Muscle of leg (tissue), 16 donors: ENCODE data around the gene C20orf144. TPM values are rescaled to one million over a fixed set of nuclear protein-coding genes. Genes with fewer than 3 reads are reported as not detected.

Source experiments
- DNase-seq: peaks from one replicate; pipeline ENCODE4 v3.0.0; 2013
- H3K27ac ChIP-seq: one replicate; pipeline ENCODE4 v1.5.1; 2013; ENCODE audit warnings: mild to moderate bottlenecking, low read length, control low read depth
- H3K27me3 ChIP-seq: one replicate; pipeline ENCODE4 v1.6.1; 2013; ENCODE audit warnings: low read length; ENCODE audit not compliant: control insufficient read depth, insufficient read depth
- H3K36me3 ChIP-seq: one replicate; pipeline ENCODE4 v1.6.1; 2013; ENCODE audit warnings: low read length; ENCODE audit not compliant: control insufficient read depth, insufficient read depth
- H3K4me1 ChIP-seq: one replicate; pipeline ENCODE4 v1.6.1; 2013; ENCODE audit warnings: low read length; ENCODE audit not compliant: control insufficient read depth, insufficient read depth
- H3K4me3 ChIP-seq: one replicate; pipeline ENCODE4 v1.5.1; 2013; ENCODE audit warnings: low read length, control low read depth
- H3K9me3 ChIP-seq: replicated peaks from 2 replicates; pipeline ENCODE4 v1.6.1; 2013; ENCODE audit warnings: low read depth, low read length; ENCODE audit not compliant: control insufficient read depth
- WGBS: methylation state at CpG from one replicate; pipeline ENCODE4 v1.1.5; 2013; ENCODE audit warnings: missing lambda C conversion rate; ENCODE audit not compliant: insufficient coverage; 5-methylcytosine and 5-hydroxymethylcytosine counted together
- long read RNA-seq, 11 donors: transcript quantifications; one replicate each; lab custom pipeline, GENCODE V29; 2026
- polyA plus RNA-seq, 8 donors: library from polyadenylated mRNA; unstranded; fragments of 120-200 nt; gene quantifications; one replicate each; pipeline versions ENCODE4 v1.2.1 to v1.2.3, GENCODE V29; 2013; ENCODE audit warnings: inconsistent platforms in 1 of 8, low replicate concordance in 1 of 8; ENCODE audit not compliant: insufficient read length in 8 of 8, insufficient read depth in 1 of 8
- total RNA-seq: library from RNA; stranded (reverse); fragments of 120-200 nt; gene quantifications from one replicate; pipeline ENCODE4 v1.2.4, GENCODE V29; 2013

C20orf144 gene
- total RNA-seq (0.04 TPM), polyA plus RNA-seq (under 1 TPM; 0.10 to 0.32 (median 0.17) TPM)
- long read RNA-seq, donor 1, result 0 reads
- long read RNA-seq, donor 2, result 0 reads
- long read RNA-seq, donor 3, partial matches to known transcripts, result 0 of 1 reads
- long read RNA-seq, donor 3, other reads (novel, unspliced or antisense), result 0 of 1 reads
- long read RNA-seq, donor 4, partial matches to known transcripts, result 0 of 1 reads
- long read RNA-seq, donor 4, other reads (novel, unspliced or antisense), result 0 of 1 reads
- long read RNA-seq, donor 5, partial matches to known transcripts, result 6 of 6 reads
- long read RNA-seq, donor 5, other reads (novel, unspliced or antisense), result 0 of 6 reads
- long read RNA-seq, donor 6, result 0 reads
- long read RNA-seq, donor 7, partial matches to known transcripts, result 0 of 3 reads
- long read RNA-seq, donor 7, other reads (novel, unspliced or antisense), result 0 of 3 reads
- long read RNA-seq, donor 8, result 0 reads
- long read RNA-seq, donor 9, result 0 reads
- long read RNA-seq, donor 10, result 0 reads
- long read RNA-seq, donor 11, result 0 reads

GRCh38 chr20:33662172-33662571 is at the start of gene C20orf144:
TSS of gene C20orf144 (plus strand) at chr20:33662327. CDS start at chr20:33662346, 19 bp downstream.
- Histone ChIP-seq H3K36me3 (peaks cover 30% of the 10 kb centered on the region), H3K9me3 (no peaks in the 10 kb centered on the region), H3K27ac (peak within 1 kb of the TSS; percentile 84), H3K4me3 (peak within 1 kb of the TSS; percentile 85), H3K27me3 (no peaks in the 10 kb centered on the region), H3K4me1 (peaks cover 25% of the 10 kb centered on the region)
- WGBS, result 95% methylated on average over 8 of the region's 10 CpGs
- peak; percentile 10 for DNase-seq

GRCh38 chr20:33621717-33622400 is 40.3 kb upstream of the C20orf144 start:
- DNase-seq, result peak; percentile 18
- H3K27ac ChIP-seq, result peak overlapping the region; percentile 57
- no peaks in the 10 kb centered on the region for H3K4me1 ChIP-seq
- 100% methylated on average over 2 of the region's 4 CpGs for WGBS
- H3K4me3 ChIP-seq, result no peak overlapping the region
- H3K27me3 ChIP-seq, result no peaks in the 10 kb centered on the region
- peaks cover 32% of the 10 kb centered on the region for H3K36me3 ChIP-seq
- no peaks in the 10 kb centered on the region for H3K9me3 ChIP-seq

DNA sequence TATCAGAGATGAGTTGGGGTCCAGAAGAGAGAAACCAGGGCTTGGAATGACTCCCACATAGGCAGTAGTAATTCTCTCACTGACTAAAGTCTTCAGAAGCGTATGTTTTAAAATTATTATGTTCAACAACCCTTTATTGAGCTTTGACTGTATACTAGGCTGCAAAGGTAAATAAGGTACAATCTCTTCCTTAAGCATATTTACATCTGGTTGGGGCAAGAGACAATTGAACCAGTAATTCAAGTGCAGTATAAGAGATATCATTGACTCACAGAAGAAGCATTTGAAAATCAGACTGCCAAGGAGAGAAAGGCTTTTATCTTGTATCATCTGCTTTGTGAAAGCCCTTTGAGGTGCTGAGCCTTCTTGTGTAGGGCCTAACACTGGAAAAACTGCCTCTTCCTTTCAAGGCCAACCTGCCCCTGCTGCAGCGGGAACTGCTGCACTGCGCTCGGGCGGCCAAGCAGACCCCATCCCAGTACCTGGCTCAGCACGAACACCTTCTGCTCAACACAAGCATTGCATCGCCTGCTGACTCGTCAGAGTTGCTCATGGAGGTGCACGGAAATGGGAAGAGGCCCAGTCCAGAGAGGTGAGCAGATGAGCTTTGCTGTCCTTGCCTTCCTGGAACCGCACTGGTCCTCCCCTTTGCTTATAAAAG is 39.3 kb upstream of the C20orf144 start:
- Histone ChIP-seq H3K9me3 (no peaks in the 10 kb centered on the region), H3K27ac (no peak overlapping the region), H3K4me1 (no peaks in the 10 kb centered on the region), H3K36me3 (peaks cover 38% of the 10 kb centered on the region), H3K4me3 (no peak overlapping the region), H3K27me3 (no peaks in the 10 kb centered on the region)
- 89% methylated on average over 6 of the region's 10 CpGs for WGBS
- no peak for DNase-seq

- 83% methylated on average over 1 of the region's 3 CpGs for WGBS
- no peak for DNase-seq
Measured at GRCh38 chr20:33624399-33624798, 37.7 kb upstream of the C20orf144 start.

DNA sequence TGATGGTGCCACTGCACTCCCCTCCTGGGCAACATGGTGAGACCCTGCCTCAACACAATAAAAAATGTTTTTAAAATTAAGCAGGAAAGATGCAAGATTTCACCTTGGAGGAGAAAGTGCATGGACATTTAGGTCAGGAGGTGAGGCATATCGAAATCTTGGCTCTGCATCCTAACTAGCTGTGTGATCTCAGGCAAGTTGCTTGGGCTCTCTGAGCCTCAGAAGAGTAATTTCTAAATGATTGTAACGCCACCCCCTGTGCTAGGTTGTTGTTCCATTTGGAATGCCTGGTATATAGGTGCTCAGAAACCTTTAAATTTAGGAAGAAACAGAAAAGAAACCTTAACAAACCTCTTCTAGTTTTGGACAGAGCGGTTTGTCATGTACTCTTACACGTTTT is 35.9 kb upstream of the C20orf144 start:
- Histone ChIP-seq H3K4me3 (no peak overlapping the region), H3K27ac (no peak overlapping the region), H3K36me3 (peaks cover 54% of the 10 kb centered on the region), H3K4me1 (no peaks in the 10 kb centered on the region), H3K27me3 (no peaks in the 10 kb centered on the region), H3K9me3 (no peaks in the 10 kb centered on the region)
- no peak for DNase-seq
- WGBS, result no CpG with 5 or more reads among the region's 4 CpGs

More at GRCh38 chr20:33624399-33624798, 37.7 kb upstream of the C20orf144 start:
- Histone ChIP-seq H3K27me3 (no peaks in the 10 kb centered on the region), H3K4me1 (no peaks in the 10 kb centered on the region), H3K27ac (no peak overlapping the region), H3K4me3 (no peak overlapping the region), H3K9me3 (no peaks in the 10 kb centered on the region), H3K36me3 (peaks cover 44% of the 10 kb centered on the region)

GRCh38 chr20:33627577-33628216 is 34.4 kb upstream of the C20orf144 start:
- Histone ChIP-seq H3K27me3 (no peaks in the 10 kb centered on the region), H3K9me3 (no peaks in the 10 kb centered on the region), H3K4me1 (no peaks in the 10 kb centered on the region), H3K36me3 (peaks cover 64% of the 10 kb centered on the region), H3K27ac (no peak overlapping the region), H3K4me3 (no peak overlapping the region)
- no peak for DNase-seq
- no CpG with 5 or more reads among the region's 4 CpGs for WGBS

- DNase-seq, result no peak
- no peaks in the 10 kb centered on the region for H3K4me1 ChIP-seq
- WGBS, result 95% methylated on average over 8 of the region's 10 CpGs
- no peaks in the 10 kb centered on the region for H3K27me3 ChIP-seq
- H3K36me3 ChIP-seq, result peaks cover 65% of the 10 kb centered on the region
- H3K27ac ChIP-seq, result no peak overlapping the region
- no peaks in the 10 kb centered on the region for H3K9me3 ChIP-seq
- no peak overlapping the region for H3K4me3 ChIP-seq
Measured at GRCh38 chr20:33629533-33629932, 32.6 kb upstream of the C20orf144 start.

DNA sequence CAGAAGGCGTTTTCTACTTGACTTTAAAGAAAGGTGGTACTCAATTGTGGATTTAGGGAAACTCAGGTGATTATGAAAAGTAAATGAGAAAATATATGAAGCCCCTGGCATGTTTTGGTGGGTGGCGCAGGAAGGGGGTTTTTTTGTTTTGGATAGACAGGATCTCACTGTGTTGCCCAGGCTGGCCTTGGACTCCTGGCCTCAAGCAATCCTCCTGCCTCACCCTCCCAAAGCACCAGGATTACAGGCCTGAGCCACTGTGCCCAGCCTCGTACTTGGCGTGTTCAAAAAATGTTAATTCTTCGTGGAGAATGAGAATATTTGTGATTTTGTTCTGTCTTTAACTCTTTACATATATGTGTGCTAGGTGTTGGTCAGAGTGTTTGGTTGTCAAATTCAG is 32.1 kb upstream of the C20orf144 start:
- peaks cover 63% of the 10 kb centered on the region for H3K36me3 ChIP-seq
- H3K9me3 ChIP-seq, result no peaks in the 10 kb centered on the region
- no peak overlapping the region for H3K4me3 ChIP-seq
- no peaks in the 10 kb centered on the region for H3K4me1 ChIP-seq
- H3K27ac ChIP-seq, result no peak overlapping the region
- WGBS, result 100% methylated on average over 1 of the region's 5 CpGs
- no peaks in the 10 kb centered on the region for H3K27me3 ChIP-seq
- no peak for DNase-seq

- DNase-seq, result no peak
- H3K27ac ChIP-seq, result no peak overlapping the region
- H3K27me3 ChIP-seq, result no peaks in the 10 kb centered on the region
- peaks cover 59% of the 10 kb centered on the region for H3K36me3 ChIP-seq
- 92% methylated on average over 2 of the region's 4 CpGs for WGBS
- H3K4me1 ChIP-seq, result no peaks in the 10 kb centered on the region
- H3K9me3 ChIP-seq, result no peaks in the 10 kb centered on the region
- H3K4me3 ChIP-seq, result no peak overlapping the region
Measured at GRCh38 chr20:33630507-33630906, 31.6 kb upstream of the C20orf144 start.
